ENCODE measurements around the gene NCKIPSD.
"Not testable (repeated sequence)": the region's sequence is repeated elsewhere in the genome, so short reads cannot be mapped to it uniquely, and the experiment has no call there.

NCKIPSD gene

DNA sequence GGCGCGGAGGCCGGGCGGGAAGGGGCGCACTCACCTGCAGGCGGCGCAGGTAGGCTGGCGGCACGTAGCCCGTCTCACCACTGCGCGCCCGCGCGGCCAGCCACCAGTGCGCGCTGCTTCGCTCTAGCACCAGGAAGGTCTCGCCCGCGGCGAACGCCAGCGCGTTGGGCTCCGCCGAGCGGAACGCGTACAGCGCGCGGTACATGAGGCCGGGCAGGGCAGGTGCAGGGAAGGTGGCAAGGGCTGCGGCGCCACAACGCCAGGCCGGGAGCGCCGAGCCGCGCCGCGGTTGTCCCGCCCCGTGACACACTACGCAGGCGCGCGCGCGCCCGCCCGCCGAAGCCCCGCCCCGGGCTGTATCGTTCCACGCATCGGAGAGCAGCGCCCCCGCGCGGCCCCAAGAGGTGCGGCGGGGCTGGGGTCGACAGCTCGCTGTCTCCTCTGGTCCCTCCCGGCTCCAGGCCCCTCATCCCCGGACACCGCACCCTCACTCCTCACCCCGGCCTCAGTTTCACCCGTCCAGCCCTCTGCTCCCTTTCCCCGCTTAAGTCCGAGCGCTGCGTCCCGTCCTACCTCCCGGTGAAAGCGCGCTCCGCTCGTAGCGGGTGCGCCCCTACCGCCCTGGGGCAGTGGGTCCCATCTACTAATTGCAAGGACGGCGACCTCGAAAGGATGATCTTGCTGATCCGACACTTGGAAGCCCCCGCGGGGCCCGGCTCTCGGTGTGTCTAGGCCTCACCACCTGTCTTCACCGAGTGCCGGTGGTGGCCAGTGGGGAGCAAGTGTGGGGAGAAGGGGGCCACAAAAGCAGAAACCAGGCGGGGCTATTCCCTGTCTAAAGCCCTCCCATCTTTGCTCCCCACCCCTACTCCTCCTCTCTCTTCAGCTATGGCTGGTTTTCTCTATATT, at the start of gene NCKIPSD:
TSS of gene NCKIPSD (minus strand) at position 313 of the 909 bp plus-strand sequence. CDS start at position 205, 108 bp downstream.
- peak within 1 kb of the TSS; percentile 95 for H3K4me3 ChIP-seq (ENCODE audit: low read depth, low read length)
- ChIA-PET CTCF (interaction anchor here (0.5 to 4.6 kb wide), 20 partner anchors 10 to 1062 kb away, joined by 3 to 37 read pairs (median 5); partner anchors contain the start of genes CELSR3, IP6K2 and SLC26A6), POLR2A (interaction anchor here (0.9 kb wide), 1 partner anchor 24 kb away, joined by 3 read pairs; no protein-coding TSS in a partner anchor)
- no peak for DNase-seq (ENCODE audit: low read depth, low spot score)
- TF ChIP-seq CTCF (IDR thresholded peaks at IDR 0.05; ENCODE audit: insufficient read depth, low read length, missing control alignments), result peak; percentile 84

DNA sequence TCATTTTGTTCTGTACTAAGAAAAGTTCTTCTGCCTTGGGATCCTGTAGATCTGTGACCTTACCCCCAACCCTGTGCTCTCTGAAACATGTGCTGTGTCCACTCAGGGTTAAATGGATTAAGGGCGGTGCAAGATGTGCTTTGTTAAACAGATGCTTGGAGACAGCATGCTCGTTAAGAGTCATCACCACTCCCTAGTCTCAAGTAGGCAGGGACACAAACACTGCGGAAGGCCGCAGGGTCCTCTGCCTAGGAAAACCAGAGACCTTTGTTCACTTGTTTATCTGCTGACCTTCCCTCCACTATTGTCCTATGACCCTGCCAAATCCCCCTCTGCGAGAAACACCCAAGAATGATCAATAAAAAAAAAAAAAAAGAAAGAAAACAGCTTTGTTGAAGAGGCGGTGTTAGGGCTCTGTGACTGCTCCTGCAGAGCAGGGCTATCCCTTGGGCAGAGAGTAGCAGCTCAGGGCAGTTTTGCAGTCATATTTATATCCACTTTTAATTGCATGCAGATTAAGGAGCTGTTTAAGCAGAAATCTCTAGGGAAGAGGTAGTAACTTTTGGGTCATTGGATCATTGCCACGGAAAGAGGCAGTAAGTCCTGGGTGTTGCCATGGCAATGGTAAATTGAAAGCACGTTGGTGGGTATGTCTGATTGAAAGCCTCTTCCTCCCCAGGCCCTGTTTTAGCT, 49.5 kb upstream of the NCKIPSD start:
- H3K4me3 ChIP-seq (ENCODE audit: low read depth, low read length); POLR2A ChIA-PET; DNase-seq (ENCODE audit: low read depth, low spot score): not testable (repeated sequence)
- CTCF ChIA-PET, result interaction anchor here (1.3 to 10.0 kb wide), 6 partner anchors 7 to 274 kb away, joined by 3 to 194 read pairs (median 6); partner anchors contain the start of gene IP6K2

DNA sequence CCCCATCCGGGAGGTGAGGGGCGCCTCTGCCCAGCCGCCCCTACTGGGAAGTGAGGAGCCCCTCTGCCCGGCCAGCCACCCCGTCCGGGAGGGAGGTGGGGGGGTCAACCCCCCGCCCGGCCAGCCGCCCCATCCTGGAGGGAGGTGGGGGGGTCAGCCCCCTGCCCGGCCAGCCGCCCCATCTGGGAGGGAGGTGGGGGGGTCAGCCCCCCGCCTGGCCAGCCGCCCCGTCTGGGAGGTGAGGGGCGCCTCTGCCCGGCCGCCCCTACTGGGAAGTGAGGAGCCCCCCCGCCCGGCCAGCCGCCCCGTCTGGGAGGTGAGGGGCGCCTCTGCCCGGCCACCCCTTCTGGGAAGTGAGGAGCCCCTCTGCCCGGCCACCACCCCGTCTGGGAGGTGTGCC, 48.8 kb upstream of the NCKIPSD start:
- POLR2A ChIA-PET; CTCF ChIA-PET; DNase-seq (ENCODE audit: low read depth, low spot score); H3K4me3 ChIP-seq (ENCODE audit: low read depth, low read length): not testable (repeated sequence)

DNA sequence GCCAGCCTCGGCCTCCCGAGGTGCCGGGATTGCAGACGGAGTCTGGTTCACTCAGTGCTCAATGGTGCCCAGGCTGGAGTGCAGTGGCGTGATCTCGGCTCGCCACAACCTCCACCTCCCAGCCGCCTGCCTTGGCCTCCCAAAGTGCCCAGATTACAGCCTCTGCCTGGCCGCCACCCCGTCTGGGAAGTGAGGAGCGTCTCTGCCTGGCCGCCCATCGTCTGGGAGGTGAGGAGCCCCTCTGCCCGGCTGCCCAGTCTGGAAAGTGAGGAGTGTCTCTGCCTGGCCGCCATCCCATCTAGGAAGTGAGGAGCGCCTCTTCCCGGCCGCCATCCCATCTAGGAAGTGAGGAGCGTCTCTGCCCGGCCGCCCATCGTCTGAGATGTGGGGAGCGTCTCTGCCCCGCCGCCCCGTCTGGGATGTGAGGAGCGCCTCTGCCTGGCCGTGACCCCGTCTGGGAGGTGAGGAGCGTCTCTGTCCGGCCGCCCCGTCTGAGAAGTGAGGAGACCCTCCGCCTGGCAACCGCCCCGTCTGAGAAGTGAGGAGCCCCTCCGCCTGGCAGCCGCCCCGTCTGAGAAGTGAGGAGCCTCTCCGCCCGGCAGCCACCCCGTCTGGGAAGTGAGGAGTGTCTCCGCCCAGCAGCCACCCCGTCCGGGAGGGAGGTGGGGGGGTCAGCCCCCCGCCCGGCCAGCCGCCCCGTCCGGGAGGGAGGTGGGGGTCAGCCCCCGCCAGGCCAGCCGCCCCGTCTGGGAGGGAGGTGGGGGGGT, 48.2 kb upstream of the NCKIPSD start:
- POLR2A ChIA-PET, result not testable (repeated sequence)

GRCh38 chr3:48727511-48727910, 41.8 kb upstream of the NCKIPSD start:
- ChIA-PET CTCF (interaction anchor here (1.5 to 2.2 kb wide), 2 partner anchors 9 to 12 kb away, joined by 7 to 24 read pairs; no protein-coding TSS in a partner anchor), POLR2A (interaction anchor here (0.6 kb wide), 1 partner anchor 1213 kb away, joined by 3 read pairs; no protein-coding TSS in a partner anchor)
- H3K4me3 ChIP-seq (ENCODE audit: low read depth, low read length), result no peak overlapping the region
- no peak for TF ChIP-seq CTCF (IDR thresholded peaks at IDR 0.05; ENCODE audit: insufficient read depth, low read length, missing control alignments)
- no peak for DNase-seq (ENCODE audit: low read depth, low spot score)

More for the DNA sequence above, 48.2 kb upstream of the NCKIPSD start:
- H3K4me3 ChIP-seq (ENCODE audit: low read depth, low read length); DNase-seq (ENCODE audit: low read depth, low spot score): not testable (repeated sequence)
- CTCF ChIA-PET, result interaction anchor here (1.1 kb wide), 1 partner anchor 14 kb away, joined by 3 read pairs; no protein-coding TSS in a partner anchor

- CTCF ChIA-PET, result interaction anchor here (1.6 to 3.5 kb wide), 2 partner anchors 11 to 14 kb away, joined by 6 to 20 read pairs; no protein-coding TSS in a partner anchor
- POLR2A ChIA-PET; DNase-seq (ENCODE audit: low read depth, low spot score); H3K4me3 ChIP-seq (ENCODE audit: low read depth, low read length): not testable (repeated sequence)
These were observed 39.6 kb upstream of the NCKIPSD start for GRCh38 chr3:48725185-48725855.

GRCh38 chr3:48723725-48724124, 38.0 kb upstream of the NCKIPSD start:
- H3K4me3 ChIP-seq (ENCODE audit: low read depth, low read length), result no peak overlapping the region
- no peak for DNase-seq (ENCODE audit: low read depth, low spot score)
- TF ChIP-seq CTCF (IDR thresholded peaks at IDR 0.05; ENCODE audit: insufficient read depth, low read length, missing control alignments), result no peak
- POLR2A ChIA-PET, result interaction anchor here (0.6 kb wide), 1 partner anchor 29 kb away, joined by 3 read pairs; no protein-coding TSS in a partner anchor
- CTCF ChIA-PET, result interaction anchor here (1.5 to 3.5 kb wide), 2 partner anchors 13 to 16 kb away, joined by 5 to 20 read pairs; no protein-coding TSS in a partner anchor

- CTCF ChIA-PET, result interaction anchor here (1.0 to 3.5 kb wide), 3 partner anchors 13 to 17 kb away, joined by 5 to 20 read pairs (median 5); no protein-coding TSS in a partner anchor
- POLR2A ChIA-PET; H3K4me3 ChIP-seq (ENCODE audit: low read depth, low read length); DNase-seq (ENCODE audit: low read depth, low spot score): not testable (repeated sequence)
These were observed 37.6 kb upstream of the NCKIPSD start for GRCh38 chr3:48723293-48723692.
